ENCODE measurements around the gene IKZF1. TPM values are rescaled to one million over a fixed set of nuclear protein-coding genes. Genes with fewer than 3 reads are reported as not detected.

IKZF1 gene
- total and polyA plus RNA-seq, 9 of the 15 experiments (the other 6 are each of a cell fraction or from before 2014, with no cell fraction given) = 12.6 to 85.3 (median 44.7) TPM

DNA sequence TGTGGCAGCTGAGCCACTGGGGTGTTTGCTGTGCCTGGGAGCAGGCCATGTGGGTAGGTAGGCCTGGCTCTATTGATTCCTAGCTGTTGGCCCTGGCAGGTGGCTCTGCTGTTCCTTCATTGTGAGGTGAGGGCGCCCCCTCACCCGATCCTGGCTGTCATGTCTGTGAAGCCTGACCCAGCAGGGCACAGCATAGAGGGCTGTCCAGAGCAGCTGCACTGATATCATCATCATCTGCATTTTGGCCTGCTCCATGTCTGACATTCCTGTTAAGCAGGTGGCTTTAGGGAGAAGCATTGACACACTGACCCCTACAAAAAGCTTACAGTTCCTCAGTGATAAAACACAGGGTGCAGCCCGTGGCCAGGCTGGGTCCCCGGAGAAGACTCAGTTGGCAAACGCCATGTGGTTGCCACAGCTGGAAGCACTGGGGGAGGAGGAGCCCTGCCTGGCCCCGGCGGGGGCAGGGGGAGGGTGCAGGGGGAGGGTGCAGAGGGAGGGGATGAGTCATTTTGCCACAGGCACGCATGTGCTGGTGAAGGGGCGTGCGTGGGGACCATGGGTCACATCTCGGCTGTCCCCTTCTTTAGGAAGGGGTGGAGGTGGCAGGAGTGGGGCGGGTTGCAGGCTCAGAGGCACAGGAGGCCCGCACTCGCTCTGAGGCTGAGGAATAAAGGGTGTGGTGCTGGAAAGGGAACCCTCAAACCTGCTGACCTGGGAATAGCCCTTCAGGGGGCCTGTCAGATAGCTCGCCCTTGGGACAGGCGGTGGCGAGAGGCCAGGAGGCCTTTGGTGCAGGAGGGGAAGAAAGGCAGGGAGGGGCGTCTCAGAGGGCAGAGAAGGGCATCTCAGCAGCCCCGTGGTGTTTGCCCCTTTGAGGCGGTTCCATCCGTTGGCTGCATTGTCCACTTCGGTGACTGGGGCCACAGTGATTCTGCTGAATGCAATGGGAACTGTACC, 31.6 kb downstream of the IKZF1 start (continued):
- no peak for TF ChIP-seq ZNF764 (CRISPR knock-in tag; IDR thresholded peaks at IDR 0.05; ENCODE audit: low read depth)
- TF ChIP-seq SRSF9 (IDR thresholded peaks at IDR 0.05; ENCODE audit: borderline replicate concordance, low read depth, low read length) = no peak
- TF ChIP-seq, protein P1, sequence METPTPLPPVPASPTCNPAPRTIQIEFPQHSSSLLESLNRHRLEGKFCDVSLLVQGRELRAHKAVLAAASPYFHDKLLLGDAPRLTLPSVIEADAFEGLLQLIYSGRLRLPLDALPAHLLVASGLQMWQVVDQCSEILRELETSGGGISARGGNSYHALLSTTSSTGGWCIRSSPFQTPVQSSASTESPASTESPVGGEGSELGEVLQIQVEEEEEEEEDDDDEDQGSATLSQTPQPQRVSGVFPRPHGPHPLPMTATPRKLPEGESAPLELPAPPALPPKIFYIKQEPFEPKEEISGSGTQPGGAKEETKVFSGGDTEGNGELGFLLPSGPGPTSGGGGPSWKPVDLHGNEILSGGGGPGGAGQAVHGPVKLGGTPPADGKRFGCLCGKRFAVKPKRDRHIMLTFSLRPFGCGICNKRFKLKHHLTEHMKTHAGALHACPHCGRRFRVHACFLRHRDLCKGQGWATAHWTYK (CRISPR knock-in tag; IDR thresholded peaks at IDR 0.05) = no peak
- TF ChIP-seq ZNF311 (CRISPR knock-in tag; IDR thresholded peaks at IDR 0.05) = no peak
- TF ChIP-seq ZNF57 (CRISPR knock-in tag; IDR thresholded peaks at IDR 0.05) = no peak
- TF ChIP-seq FUS (optimal IDR thresholded peaks at IDR 0.05; ENCODE audit: low read depth, low read length) = no peak
- TF ChIP-seq NFE2L1 (tag; IDR thresholded peaks at IDR 0.05; ENCODE audit: borderline replicate concordance, low read depth) = no peak
- TF ChIP-seq ZNF175 (CRISPR knock-in tag; IDR thresholded peaks at IDR 0.05; ENCODE audit: low read depth) = no peak
- no peak for TF ChIP-seq ZNF165 (CRISPR knock-in tag; IDR thresholded peaks at IDR 0.05; ENCODE audit: borderline replicate concordance)
- TF ChIP-seq, protein P2, sequence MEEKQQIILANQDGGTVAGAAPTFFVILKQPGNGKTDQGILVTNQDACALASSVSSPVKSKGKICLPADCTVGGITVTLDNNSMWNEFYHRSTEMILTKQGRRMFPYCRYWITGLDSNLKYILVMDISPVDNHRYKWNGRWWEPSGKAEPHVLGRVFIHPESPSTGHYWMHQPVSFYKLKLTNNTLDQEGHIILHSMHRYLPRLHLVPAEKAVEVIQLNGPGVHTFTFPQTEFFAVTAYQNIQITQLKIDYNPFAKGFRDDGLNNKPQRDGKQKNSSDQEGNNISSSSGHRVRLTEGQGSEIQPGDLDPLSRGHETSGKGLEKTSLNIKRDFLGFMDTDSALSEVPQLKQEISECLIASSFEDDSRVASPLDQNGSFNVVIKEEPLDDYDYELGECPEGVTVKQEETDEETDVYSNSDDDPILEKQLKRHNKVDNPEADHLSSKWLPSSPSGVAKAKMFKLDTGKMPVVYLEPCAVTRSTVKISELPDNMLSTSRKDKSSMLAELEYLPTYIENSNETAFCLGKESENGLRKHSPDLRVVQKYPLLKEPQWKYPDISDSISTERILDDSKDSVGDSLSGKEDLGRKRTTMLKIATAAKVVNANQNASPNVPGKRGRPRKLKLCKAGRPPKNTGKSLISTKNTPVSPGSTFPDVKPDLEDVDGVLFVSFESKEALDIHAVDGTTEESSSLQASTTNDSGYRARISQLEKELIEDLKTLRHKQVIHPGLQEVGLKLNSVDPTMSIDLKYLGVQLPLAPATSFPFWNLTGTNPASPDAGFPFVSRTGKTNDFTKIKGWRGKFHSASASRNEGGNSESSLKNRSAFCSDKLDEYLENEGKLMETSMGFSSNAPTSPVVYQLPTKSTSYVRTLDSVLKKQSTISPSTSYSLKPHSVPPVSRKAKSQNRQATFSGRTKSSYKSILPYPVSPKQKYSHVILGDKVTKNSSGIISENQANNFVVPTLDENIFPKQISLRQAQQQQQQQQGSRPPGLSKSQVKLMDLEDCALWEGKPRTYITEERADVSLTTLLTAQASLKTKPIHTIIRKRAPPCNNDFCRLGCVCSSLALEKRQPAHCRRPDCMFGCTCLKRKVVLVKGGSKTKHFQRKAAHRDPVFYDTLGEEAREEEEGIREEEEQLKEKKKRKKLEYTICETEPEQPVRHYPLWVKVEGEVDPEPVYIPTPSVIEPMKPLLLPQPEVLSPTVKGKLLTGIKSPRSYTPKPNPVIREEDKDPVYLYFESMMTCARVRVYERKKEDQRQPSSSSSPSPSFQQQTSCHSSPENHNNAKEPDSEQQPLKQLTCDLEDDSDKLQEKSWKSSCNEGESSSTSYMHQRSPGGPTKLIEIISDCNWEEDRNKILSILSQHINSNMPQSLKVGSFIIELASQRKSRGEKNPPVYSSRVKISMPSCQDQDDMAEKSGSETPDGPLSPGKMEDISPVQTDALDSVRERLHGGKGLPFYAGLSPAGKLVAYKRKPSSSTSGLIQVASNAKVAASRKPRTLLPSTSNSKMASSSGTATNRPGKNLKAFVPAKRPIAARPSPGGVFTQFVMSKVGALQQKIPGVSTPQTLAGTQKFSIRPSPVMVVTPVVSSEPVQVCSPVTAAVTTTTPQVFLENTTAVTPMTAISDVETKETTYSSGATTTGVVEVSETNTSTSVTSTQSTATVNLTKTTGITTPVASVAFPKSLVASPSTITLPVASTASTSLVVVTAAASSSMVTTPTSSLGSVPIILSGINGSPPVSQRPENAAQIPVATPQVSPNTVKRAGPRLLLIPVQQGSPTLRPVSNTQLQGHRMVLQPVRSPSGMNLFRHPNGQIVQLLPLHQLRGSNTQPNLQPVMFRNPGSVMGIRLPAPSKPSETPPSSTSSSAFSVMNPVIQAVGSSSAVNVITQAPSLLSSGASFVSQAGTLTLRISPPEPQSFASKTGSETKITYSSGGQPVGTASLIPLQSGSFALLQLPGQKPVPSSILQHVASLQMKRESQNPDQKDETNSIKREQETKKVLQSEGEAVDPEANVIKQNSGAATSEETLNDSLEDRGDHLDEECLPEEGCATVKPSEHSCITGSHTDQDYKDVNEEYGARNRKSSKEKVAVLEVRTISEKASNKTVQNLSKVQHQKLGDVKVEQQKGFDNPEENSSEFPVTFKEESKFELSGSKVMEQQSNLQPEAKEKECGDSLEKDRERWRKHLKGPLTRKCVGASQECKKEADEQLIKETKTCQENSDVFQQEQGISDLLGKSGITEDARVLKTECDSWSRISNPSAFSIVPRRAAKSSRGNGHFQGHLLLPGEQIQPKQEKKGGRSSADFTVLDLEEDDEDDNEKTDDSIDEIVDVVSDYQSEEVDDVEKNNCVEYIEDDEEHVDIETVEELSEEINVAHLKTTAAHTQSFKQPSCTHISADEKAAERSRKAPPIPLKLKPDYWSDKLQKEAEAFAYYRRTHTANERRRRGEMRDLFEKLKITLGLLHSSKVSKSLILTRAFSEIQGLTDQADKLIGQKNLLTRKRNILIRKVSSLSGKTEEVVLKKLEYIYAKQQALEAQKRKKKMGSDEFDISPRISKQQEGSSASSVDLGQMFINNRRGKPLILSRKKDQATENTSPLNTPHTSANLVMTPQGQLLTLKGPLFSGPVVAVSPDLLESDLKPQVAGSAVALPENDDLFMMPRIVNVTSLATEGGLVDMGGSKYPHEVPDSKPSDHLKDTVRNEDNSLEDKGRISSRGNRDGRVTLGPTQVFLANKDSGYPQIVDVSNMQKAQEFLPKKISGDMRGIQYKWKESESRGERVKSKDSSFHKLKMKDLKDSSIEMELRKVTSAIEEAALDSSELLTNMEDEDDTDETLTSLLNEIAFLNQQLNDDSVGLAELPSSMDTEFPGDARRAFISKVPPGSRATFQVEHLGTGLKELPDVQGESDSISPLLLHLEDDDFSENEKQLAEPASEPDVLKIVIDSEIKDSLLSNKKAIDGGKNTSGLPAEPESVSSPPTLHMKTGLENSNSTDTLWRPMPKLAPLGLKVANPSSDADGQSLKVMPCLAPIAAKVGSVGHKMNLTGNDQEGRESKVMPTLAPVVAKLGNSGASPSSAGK (IDR thresholded peaks at IDR 0.05) = peak; percentile 21; the same call in 1 of the 2 replicates
- TF ChIP-seq, protein P3, sequence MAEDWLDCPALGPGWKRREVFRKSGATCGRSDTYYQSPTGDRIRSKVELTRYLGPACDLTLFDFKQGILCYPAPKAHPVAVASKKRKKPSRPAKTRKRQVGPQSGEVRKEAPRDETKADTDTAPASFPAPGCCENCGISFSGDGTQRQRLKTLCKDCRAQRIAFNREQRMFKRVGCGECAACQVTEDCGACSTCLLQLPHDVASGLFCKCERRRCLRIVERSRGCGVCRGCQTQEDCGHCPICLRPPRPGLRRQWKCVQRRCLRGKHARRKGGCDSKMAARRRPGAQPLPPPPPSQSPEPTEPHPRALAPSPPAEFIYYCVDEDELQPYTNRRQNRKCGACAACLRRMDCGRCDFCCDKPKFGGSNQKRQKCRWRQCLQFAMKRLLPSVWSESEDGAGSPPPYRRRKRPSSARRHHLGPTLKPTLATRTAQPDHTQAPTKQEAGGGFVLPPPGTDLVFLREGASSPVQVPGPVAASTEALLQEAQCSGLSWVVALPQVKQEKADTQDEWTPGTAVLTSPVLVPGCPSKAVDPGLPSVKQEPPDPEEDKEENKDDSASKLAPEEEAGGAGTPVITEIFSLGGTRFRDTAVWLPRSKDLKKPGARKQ (CRISPR knock-in tag; IDR thresholded peaks at IDR 0.05) = no peak
- TF ChIP-seq SIN3B (IDR thresholded peaks at IDR 0.05; ENCODE audit: low read depth) = no peak
